HG03097 (cell line): ENCODE data around the gene DNAJC7.
"Not testable (repeated sequence)": the region's sequence is repeated elsewhere in the genome, so short reads cannot be mapped to it uniquely, and the experiment has no call there.

Source experiments
- ATAC-seq: cut with Tn5 transposase; IDR thresholded peaks from one replicate; pipeline ENCODE4 v1.9.1; 2021; ENCODE audit not compliant: unreplicated experiment, low FRiP score

Gene DNAJC7

DNA sequence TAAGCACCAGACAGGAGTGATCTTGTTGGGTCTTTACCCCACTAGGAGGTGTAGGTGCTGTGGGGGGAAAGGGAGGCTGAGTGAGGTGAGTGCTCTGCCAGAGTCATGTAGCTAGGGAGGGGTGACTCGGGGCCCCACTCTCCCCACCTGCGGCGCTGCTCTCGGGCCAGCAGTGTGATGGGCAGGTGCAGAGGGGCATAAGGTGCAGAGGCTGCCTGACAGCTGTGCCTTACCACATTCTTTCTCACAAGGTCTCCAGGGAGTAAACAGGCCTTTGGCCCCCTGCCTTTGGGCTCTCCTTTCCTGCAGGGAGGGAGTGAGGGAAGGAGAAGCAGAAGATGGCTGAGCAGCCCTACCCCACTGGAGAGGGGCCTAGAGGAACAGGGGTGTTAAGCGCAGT, 55.1 kb downstream of the DNAJC7 start:
- ATAC-seq: no peak

DNA sequence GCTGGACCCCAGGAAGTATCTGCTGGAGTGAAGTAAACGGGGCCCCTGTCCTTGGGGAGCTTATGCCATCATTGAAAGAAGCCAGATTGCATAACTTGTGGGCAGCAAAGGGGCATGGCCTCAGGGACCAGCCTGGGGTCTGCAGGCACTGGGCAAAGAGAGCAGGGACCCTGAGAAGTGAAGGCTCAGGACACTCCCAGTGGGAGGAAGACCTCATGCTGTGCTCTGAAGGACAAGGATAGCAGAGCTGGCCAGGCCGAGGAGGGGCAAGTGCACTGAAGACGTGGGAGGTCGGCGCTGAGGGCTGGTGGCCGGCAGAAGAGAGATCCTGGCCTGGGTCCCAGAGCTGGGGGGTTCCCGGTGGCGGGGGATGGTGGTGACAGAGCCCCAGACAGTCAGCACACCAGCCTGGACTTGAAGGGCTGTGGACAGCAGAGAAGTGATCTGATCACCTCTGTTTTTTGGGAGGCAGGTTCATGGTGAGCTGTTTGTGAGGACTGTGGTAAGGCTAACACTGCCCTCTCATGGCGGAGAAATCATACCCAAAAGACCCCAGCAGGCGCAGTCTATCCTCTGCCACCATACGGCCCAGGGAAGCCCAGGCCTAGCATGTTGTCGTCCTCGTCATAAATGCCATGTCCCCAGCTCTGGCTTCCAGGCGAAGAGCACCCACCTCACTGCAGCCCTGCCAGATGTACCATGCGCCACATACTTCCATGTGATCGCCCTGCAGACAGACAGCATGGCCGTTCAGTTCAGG, 57.7 kb downstream of the DNAJC7 start:
- no peak for ATAC-seq

DNA sequence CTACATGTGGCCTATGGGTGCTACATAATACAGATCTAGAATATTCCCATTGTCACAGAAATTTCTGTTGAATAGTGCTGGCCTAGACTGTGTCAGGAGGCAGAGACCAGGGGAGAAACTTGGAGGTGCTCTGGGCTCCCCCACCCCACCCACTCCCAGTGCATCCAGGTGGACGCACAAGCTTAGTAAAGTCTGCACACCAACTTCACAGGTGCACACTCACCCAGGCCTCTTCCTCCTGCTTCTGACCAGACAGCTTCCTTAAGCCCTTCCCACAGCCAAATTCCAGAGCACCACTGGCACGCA, 58.3 kb downstream of the DNAJC7 start:
- ATAC-seq: no peak

GRCh38 chr17:41957869-41958439, 59.3 kb downstream of the DNAJC7 start:
- ATAC-seq: no peak

GRCh38 chr17:41957031-41957868, 60.0 kb downstream of the DNAJC7 start:
- no peak for ATAC-seq

DNA sequence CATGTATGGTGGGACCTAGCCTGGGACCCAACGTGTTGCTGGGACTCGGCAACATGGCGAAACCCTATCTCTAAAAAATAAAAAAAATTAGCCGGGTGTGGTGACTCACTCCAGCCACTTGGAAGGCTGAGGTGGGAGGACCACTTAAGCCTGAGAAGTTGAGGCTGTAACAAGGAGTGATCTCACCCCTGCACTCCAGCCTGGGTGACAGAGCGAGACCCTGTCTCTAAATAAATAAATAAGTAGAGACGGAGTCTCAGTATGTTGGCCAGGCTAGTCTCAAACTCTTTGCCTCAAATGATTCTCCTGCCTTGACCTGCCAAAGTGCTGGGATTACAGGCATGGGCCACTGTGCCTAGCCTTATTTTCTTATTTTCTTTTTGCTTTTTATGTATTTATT, 60.7 kb downstream of the DNAJC7 start:
- no peak for ATAC-seq

DNA sequence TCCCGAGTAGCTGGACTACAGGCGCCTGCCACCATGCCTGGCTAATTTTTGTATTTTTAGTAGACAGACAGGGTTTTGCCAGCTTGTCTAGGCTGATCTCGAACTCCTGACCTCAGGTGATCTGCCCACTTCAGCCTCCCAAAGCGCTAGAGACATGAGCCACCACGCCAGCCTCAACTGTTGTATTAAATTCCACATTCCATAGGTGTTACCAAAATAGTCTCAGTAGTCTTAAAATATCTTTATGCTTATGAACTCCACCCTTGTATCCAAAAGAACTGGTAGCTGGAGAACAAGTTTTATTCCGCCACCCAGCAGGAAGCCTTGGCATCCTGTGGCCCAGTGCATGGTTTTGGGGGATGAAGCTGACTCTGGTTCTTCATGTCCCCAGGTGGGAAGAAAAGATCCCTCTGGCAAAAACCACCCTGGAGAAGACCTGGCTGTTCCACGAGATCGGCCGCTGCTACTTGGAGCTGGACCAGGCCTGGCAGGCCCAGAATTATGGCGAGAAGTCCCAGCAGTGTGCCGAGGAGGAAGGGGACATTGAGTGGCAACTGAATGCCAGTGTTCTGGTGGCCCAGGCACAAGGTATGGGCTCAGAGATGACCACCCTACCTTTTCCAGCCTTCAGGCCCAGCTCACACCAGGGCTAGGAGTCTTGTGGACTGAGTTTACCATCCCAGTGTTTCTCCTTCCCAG, 68.3 kb downstream of the DNAJC7 start:
- no peak for ATAC-seq

DNA sequence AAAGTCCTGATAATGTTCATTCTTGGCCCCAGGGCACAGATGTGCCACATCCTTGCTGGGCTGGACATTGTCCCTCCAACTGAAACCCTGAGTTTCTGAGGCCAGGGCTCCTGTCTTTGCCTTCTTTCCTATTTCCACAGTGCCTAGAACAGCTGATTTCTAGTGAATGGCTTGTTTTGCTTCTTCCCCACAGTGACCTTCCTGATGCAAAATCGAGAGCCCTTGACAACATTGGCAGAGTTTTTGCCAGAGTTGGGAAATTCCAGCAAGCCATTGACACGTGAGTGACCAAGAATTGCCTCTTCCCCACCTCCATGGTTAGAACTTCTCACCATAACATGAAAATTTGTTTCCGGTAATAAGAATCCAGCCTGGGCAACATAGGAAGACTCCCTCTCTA, 72.3 kb downstream of the DNAJC7 start:
- ATAC-seq: no peak

DNA sequence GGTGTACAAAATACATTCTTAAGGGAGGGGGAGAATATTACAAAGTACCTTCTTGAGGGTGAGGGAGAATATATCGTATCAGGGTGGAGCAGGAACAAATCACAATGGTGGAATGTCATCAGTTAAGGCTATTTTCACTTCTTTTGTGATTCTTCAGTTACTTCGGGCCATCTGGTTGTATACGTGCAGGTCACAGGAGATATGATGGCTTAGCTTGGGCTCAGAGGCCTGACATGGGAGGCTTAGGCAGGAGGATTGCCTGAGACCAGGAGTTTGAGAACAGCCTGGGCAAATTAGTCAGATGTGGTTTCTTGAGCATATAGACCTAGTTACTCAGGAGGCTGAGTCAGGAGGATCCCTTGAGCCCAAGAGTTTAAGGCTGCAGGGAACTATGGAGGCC, 73.7 kb downstream of the DNAJC7 start:
- ATAC-seq: no peak

DNA sequence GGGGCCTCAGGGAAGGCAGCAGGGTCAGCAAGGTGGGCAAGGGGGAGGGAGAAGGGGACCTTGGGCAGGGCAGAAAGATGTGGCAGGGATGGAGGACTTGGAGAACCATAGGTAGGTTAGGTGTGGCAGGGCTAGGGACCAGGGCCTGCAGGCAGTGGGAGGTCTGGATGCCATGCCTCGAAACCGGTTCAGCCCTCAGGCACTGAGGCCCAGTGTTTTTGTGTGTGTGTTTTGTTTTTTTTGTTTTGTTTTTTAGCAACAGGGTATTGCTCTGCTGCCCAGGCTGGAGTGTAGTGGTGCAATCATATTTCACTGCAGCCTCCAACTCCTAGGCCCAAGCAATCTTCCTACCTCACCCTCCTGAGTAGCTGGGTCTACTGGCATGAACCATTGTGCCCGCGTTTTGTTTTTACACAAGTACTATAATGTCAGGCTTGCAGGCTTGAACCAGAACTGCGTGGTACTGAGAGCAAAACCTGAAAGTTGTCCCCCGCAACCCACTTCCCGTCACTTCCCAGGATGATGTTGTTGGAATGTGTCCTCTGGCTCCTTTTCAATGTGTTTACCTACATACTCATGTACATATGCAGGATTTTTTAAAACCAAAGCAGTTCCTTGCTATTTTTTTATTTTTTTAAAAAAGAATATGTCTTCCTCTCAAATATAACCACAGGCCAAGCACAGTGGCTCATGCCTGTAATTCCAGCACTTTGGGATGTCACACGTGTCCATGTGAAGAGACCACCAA, 74.4 kb downstream of the DNAJC7 start:
- no peak for ATAC-seq

GRCh38 chr17:41941168-41941567, 76.1 kb downstream of the DNAJC7 start:
- no peak for ATAC-seq

DNA sequence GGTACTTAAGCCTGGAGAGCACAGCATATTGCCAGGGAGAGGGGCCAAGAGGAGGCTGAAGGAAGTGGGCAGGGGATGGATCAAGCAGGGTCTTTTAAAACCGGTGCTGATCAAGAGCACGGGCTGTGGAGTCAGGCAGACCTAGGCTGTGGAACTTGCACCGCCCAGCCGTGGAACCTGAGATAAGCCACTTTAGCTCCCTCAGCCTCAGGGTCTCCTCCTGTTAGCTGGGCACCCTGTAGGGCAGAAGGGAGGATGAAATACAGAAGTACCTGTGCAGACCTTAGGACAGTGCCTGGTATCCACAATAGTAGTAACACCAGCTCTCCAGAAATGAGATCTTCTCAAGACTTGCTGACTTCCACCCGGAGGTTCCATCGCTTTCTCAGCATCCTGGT, 77.5 kb downstream of the DNAJC7 start:
- no peak for ATAC-seq

DNA sequence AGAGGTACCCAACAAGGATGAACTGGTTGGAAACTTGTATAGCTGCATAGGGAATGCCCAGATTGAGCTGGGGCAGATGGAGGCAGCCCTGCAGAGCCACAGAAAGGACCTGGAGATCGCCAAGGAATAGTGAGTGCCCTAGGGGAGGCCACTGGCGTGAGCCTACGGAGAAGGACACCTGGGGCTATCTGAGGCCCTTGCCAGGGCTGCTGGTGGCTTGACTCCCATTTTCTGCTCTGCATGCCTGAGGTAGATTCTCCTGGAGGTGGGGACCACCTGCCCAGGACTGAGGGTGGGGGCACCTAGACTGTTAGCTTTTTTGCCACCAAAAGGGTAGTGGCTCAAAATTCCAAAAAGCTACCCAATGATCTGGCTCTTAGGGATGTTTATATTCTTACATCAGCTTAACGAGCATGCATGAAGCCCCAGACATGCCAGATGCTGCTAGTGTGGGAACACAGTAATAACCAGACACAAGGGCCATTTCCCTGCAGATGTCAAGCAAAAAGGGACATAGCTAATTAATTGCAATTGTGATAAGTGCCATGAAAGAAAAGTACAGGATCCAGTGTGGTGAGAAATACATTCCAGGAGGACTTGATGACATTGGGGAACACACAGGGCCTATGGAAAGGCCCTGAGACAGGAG, 78.1 kb downstream of the DNAJC7 start:
- no peak for ATAC-seq

DNA sequence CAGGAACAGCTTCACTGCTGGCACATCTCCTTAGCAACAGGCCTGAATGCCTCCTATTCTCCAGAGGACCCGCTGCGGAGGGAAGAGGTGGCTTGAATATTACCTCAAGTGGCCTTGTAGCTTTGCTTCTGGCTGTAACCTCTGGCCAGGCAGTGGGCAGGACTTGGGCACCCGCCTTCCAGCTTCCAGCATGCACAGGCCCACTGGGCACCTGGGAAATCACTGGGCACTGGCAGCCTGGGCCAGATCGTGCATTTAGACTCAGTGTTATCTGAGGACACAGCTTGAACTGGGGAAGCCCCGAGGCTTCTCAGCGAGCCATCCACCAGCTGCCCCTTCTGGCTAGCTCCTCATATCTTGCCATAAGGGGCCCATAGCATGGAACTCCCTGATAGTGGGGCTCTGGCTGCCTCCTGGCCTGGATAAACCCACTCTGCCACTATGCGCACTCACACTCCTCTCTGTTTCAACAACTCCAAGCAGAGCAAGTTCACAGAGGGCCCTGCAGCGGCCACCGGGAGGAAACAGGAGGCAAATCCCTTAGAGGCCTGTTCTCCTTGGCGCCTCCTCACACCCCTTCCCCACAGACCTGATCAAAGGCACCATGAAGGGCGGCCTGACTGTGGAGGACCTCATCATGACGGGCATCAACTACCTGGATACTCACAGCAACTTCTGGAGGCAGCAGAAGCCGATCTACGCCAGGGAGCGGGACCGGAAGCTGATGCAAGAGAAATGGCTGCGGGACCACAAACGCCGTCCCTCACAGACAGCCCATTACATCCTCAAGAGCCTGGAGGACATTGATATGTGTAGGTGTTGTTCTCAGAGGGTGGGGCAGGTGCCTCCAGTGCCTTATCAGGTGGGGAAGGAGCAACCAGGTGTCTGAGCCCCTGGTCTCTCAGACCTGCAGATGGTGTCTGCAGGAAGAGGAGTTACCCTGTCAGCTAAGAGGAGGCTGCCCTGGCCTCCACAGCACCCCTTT, 79.0 kb downstream of the DNAJC7 start:
- ATAC-seq: no peak

- no peak for ATAC-seq
These were observed 81.6 kb downstream of the DNAJC7 start for GRCh38 chr17:41935641-41936040.

GRCh38 chr17:41932816-41933389, 84.3 kb downstream of the DNAJC7 start:
- ATAC-seq: no peak

DNA sequence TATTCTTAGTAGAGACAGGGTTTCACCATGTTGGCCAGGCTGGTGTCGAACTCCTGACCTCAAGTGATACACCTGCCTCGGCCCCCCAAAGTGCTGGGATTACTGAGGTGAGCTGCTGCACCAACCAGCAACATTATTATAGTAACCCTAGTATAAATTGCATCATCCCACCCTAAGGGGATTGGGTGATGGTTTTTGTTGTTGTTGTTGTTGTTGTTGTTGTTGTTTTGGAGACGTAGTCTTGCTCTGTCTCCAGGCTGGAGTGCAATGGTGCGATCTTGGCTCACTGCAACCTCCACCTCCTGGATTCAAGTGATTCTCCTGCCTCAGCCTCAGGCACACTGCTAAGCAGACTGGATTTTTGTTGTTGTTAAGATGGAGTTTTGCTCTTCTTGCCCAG, 85.5 kb downstream of the DNAJC7 start:
- not testable (repeated sequence) for ATAC-seq

DNA sequence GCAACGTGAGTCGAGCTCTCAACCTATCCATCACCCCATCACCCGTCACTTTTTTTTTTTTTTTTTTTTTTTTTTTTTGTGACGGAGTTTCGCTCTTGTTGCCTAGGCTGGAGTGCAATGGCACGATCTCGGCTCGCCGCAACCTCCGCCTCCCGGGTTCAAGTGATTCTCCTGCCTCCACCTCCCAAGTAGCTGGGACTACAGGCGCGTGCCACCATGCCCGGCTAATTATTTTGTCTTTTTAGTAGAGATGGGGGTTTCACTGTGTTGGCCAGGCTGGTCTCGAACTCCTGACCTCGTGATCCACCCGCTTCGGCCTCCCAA, 86.4 kb downstream of the DNAJC7 start:
- ATAC-seq: not testable (repeated sequence)
